Kidney (tissue), 14 donors: ENCODE results near the gene LMNTD2. TPM values are rescaled to one million over a fixed set of nuclear protein-coding genes. Genes with fewer than 3 reads are reported as not detected.

Experiments
- DNase-seq, 5 donors: peaks; one replicate each; pipeline ENCODE4 v3.0.0-alpha.2; 2013 to 2020
- FAIRE-seq: peaks from 2 replicates; lab custom pipeline; 2012; peaks lifted over from hg19 to GRCh38; lab: Jason Lieb, UNC
- H3K27ac ChIP-seq, 2 donors: one replicate each; pipeline ENCODE4 v1.7.0; 2013; ENCODE audit warnings: low read depth in 2 of 2, low read length in 2 of 2, inconsistent platforms in 1 of 2
- H3K27me3 ChIP-seq: one replicate; pipeline ENCODE4 v1.7.1; 2013; ENCODE audit warnings: low read length, inconsistent platforms; ENCODE audit not compliant: control insufficient read depth, insufficient read depth
- H3K36me3 ChIP-seq, 3 donors: one replicate each; pipeline versions ENCODE4 v1.7.0 to v1.7.1; 2013; ENCODE audit warnings: low read length in 3 of 3, control low read depth in 1 of 3, inconsistent platforms in 1 of 3; ENCODE audit not compliant: insufficient read depth in 3 of 3, control insufficient read depth in 2 of 3
- H3K4me1 ChIP-seq, 3 donors: one replicate each; pipeline versions ENCODE4 v1.7.0 to v1.7.1; 2013; ENCODE audit warnings: low read length in 3 of 3, inconsistent platforms in 1 of 3, low read depth in 1 of 3; ENCODE audit not compliant: control insufficient read depth in 2 of 3, insufficient read depth in 2 of 3
- H3K4me3 ChIP-seq, 3 donors: one replicate each; pipeline versions ENCODE4 v1.7.0 to v1.8.1; 2013; ENCODE audit warnings: low read length in 3 of 3, control low read depth in 1 of 3, inconsistent platforms in 1 of 3
- H3K9ac ChIP-seq, 3 donors: one replicate each; pipeline versions ENCODE4 v1.7.0 to v1.7.1; 2013; ENCODE audit warnings: low read length in 3 of 3, control low read depth in 1 of 3, inconsistent platforms in 1 of 3
- H3K9me3 ChIP-seq, 3 donors: one replicate each; pipeline versions ENCODE4 v1.7.0 to v1.7.1; 2013; ENCODE audit warnings: low read length in 3 of 3, control low read depth in 1 of 3, inconsistent platforms in 1 of 3; ENCODE audit not compliant: control insufficient read depth in 2 of 3, insufficient read depth in 1 of 3
- intact Hi-C: fragments of 100-400 bp; cut with DNase I; formaldehyde crosslinking; loops from one replicate; pipeline ENCODE4 v1.11.1; 2022
- polyA plus RNA-seq: library from polyadenylated mRNA; stranded (reverse); fragments of 350-450 nt; fragmentation: Illumina TruSeq; extraction: RNeasy Lipid Tissue Mini Kit (QIAGEN cat#74804); gene quantifications from one replicate; pipeline ENCODE4 v1.2.3, GENCODE V29; 2014; ENCODE audit warnings: low read depth, low replicate concordance; ENCODE audit not compliant: insufficient read depth
- total RNA-seq: library from RNA; stranded (reverse); fragmentation: NEBNext Ultra II Directional; extraction: Animal tissue kit (Norgen Biotek cat#: 25700); gene quantifications from one replicate; pipeline ENCODE4 v1.2.1, GENCODE V29; 2021
- TF ChIP-seq, protein P1 (sequence below): IDR thresholded peaks from 3 replicates; pipeline ENCODE4 v1.5.1; 2012; ENCODE audit warnings: mild to moderate bottlenecking, moderate library complexity, borderline replicate concordance; ENCODE audit not compliant: insufficient read depth; ENCODE audit errors: extremely low read depth
- donor health status: control.
- donor health status: control.
- donor health status: control.
- donor health status: control.
- donor health status: control.
- donor health status: DM: yes; HTN: yes; CAD: no.
- donor health status: Normal renal cell carcinoma (clear cell type).

Gene LMNTD2
- total and polyA plus RNA-seq, 2 donors from 2014 or later, result 6.2 to 8.0 TPM

GRCh38 chr11:608791-609251 is 48.3 kb upstream of the LMNTD2 start:
- no peak for FAIRE-seq
- DNase-seq, result peak in 1 of 5 donors; percentile 79
- intact Hi-C loops, result no loop called here

DNA sequence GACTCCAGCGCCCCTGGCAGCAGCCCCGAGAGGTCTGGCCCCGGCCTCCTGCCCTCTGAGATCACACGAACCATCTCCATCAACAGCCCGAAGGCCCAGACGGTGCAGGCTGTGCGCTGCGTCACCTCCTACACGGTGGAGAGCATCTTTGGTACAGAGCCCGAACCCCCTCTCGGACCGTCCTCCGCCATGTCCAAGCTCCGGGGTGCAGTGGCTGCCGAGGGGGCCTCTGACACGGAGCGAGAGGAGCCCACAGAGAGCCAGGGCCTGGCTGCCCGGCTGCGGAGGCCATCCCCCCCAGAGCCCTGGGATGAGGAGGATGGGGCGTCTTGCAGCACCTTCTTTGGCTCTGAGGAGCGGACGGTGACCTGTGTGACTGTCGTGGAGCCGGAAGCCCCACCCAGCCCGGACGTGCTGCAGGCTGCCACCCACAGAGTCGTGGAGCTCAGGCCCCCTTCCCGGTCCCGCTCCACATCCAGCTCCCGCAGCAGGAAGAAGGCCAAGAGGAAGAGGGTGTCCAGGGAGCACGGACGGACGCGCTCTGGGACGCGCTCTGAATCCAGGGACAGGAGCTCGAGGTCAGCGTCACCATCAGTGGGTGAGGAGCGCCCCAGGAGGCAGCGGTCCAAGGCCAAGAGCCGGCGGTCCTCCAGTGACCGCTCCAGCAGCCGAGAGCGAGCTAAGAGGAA is 47.6 kb upstream of the LMNTD2 start:
- peak in 1 of 5 donors; percentile 77 for DNase-seq
- H3K27ac ChIP-seq, result no peak overlapping the region

More at GRCh38 chr11:608791-609251, 48.3 kb upstream of the LMNTD2 start:
- Histone ChIP-seq H3K27ac (no peak overlapping the region), H3K4me3 (no peak overlapping the region), H3K27me3 (no peaks in the 10 kb centered on the region), H3K9me3 (no peaks in the 10 kb centered on the region), H3K36me3 (peaks cover 2 to 64% (median 29%) of the 10 kb centered on the region in 3 donors), H3K4me1 (peaks cover 0 to 4% (median 0%) of the 10 kb centered on the region in 3 donors), H3K9ac (no peak overlapping the region)
- TF ChIP-seq, protein P1, sequence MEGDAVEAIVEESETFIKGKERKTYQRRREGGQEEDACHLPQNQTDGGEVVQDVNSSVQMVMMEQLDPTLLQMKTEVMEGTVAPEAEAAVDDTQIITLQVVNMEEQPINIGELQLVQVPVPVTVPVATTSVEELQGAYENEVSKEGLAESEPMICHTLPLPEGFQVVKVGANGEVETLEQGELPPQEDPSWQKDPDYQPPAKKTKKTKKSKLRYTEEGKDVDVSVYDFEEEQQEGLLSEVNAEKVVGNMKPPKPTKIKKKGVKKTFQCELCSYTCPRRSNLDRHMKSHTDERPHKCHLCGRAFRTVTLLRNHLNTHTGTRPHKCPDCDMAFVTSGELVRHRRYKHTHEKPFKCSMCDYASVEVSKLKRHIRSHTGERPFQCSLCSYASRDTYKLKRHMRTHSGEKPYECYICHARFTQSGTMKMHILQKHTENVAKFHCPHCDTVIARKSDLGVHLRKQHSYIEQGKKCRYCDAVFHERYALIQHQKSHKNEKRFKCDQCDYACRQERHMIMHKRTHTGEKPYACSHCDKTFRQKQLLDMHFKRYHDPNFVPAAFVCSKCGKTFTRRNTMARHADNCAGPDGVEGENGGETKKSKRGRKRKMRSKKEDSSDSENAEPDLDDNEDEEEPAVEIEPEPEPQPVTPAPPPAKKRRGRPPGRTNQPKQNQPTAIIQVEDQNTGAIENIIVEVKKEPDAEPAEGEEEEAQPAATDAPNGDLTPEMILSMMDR, result no peak

GRCh38 chr11:607020-607780 is 46.7 kb upstream of the LMNTD2 start:
- Histone ChIP-seq H3K4me1 (peaks cover 0 to 4% (median 0%) of the 10 kb centered on the region in 3 donors), H3K9ac (no peak overlapping the region), H3K27ac (no peak overlapping the region), H3K4me3 (no peak overlapping the region), H3K36me3 (peaks cover 2 to 59% (median 27%) of the 10 kb centered on the region in 3 donors), H3K27me3 (no peaks in the 10 kb centered on the region), H3K9me3 (no peaks in the 10 kb centered on the region)
- no peak for FAIRE-seq
- DNase-seq, result no peak
- TF ChIP-seq, protein P1, result no peak
- intact Hi-C loops, result no loop called here

More for the DNA sequence above, 47.6 kb upstream of the LMNTD2 start:
- peaks cover 2 to 63% (median 29%) of the 10 kb centered on the region in 3 donors for H3K36me3 ChIP-seq
- intact Hi-C loops, result no loop called here
- peaks cover 0 to 4% (median 0%) of the 10 kb centered on the region in 3 donors for H3K4me1 ChIP-seq
- H3K9ac ChIP-seq, result no peak overlapping the region
- no peak overlapping the region for H3K4me3 ChIP-seq
- H3K27me3 ChIP-seq, result no peaks in the 10 kb centered on the region
- TF ChIP-seq, protein P1, result no peak
- H3K9me3 ChIP-seq, result no peaks in the 10 kb centered on the region
- FAIRE-seq, result no peak
